ENCODE data around the gene AKAP13.

AKAP13 gene

GRCh38 chr15:85681386-85681785 lies 301.0 kb downstream of the AKAP13 start:
- no peak overlapping the region for H3K23ac ChIP-seq (ENCODE audit: low read depth, low read length, poor library complexity)
- DNase-seq (ENCODE audit: low spot score), result no peak
- H3K14ac ChIP-seq (ENCODE audit: low read length), result no peak overlapping the region
- H3K4me2 ChIP-seq (ENCODE audit: insufficient read depth, low read length, poor library complexity, severe bottlenecking), result no peak overlapping the region
- H2BK15ac ChIP-seq (ENCODE audit: low read length), result no peak overlapping the region
- no peaks in the 10 kb centered on the region for H3K79me1 ChIP-seq (ENCODE audit: low read depth, low read length)
- no peaks in the 10 kb centered on the region for H3K27me3 ChIP-seq (ENCODE audit: control insufficient read depth in 3 of 3, insufficient read depth in 3 of 3, low read depth in 1 of 3, low read length in 3 of 3)
- H3K18ac ChIP-seq (ENCODE audit: low read length), result no peak overlapping the region
- WGBS, 2 donors (ENCODE audit: extremely low coverage in 2 of 2, insufficient read length in 2 of 2, insufficient replicate concordance in 1 of 2), result no CpG with 5 or more reads among the region's 4 CpGs
- no peak overlapping the region for H3K9ac ChIP-seq (ENCODE audit: low read depth, low read length, poor library complexity)
- no peak overlapping the region for H3K4ac ChIP-seq (ENCODE audit: low read length)
- no peak overlapping the region for H4K8ac ChIP-seq (ENCODE audit: low read depth, low read length)
- no peak overlapping the region for H3K27ac ChIP-seq (replicated peaks; ENCODE audit: low read length)
- no peaks in the 10 kb centered on the region for H3K4me1 ChIP-seq (ENCODE audit: control insufficient read depth in 2 of 2, insufficient read depth in 1 of 2, low read depth in 1 of 2, low read length in 2 of 2)
- peaks cover 4 to 76% of the 10 kb centered on the region in 2 donors for H3K36me3 ChIP-seq (replicated peaks in 1 of 2; ENCODE audit: control insufficient read depth in 2 of 2, insufficient read depth in 2 of 2, low read length in 2 of 2)
- no peaks in the 10 kb centered on the region for H3K9me3 ChIP-seq (replicated peaks in 1 of 2; ENCODE audit: control insufficient read depth in 2 of 2, insufficient read depth in 1 of 2, low read depth in 1 of 2, low read length in 2 of 2)
- H2BK12ac ChIP-seq (ENCODE audit: low read length), result no peak overlapping the region
- H2AK5ac ChIP-seq (ENCODE audit: low read depth, low read length), result no peak overlapping the region
- H4K91ac ChIP-seq (ENCODE audit: low read depth, low read length, poor library complexity), result no peak overlapping the region
- no peak overlapping the region for H2BK120ac ChIP-seq (ENCODE audit: low read depth, low read length)
- H2BK5ac ChIP-seq (ENCODE audit: low read length), result no peak overlapping the region
- no peak overlapping the region for H2AFZ ChIP-seq (ENCODE audit: low read length)
- H3K4me3 ChIP-seq (ENCODE audit: low read length in 2 of 2), result no peak overlapping the region

- no peak overlapping the region for H2BK5ac ChIP-seq (ENCODE audit: low read length)
- no peak overlapping the region for H3K4ac ChIP-seq (ENCODE audit: low read length)
- H2BK12ac ChIP-seq (ENCODE audit: low read length), result no peak overlapping the region
- H3K79me1 ChIP-seq (ENCODE audit: low read depth, low read length), result no peaks in the 10 kb centered on the region
- no peak overlapping the region for H2BK120ac ChIP-seq (ENCODE audit: low read depth, low read length)
- no peak overlapping the region for H2AK5ac ChIP-seq (ENCODE audit: low read depth, low read length)
- H3K9me3 ChIP-seq (replicated peaks in 1 of 2; ENCODE audit: control insufficient read depth in 2 of 2, insufficient read depth in 1 of 2, low read depth in 1 of 2, low read length in 2 of 2), result no peaks in the 10 kb centered on the region
- H3K27ac ChIP-seq (replicated peaks; ENCODE audit: low read length), result no peak overlapping the region
- no peak overlapping the region for H3K18ac ChIP-seq (ENCODE audit: low read length)
- no peak overlapping the region for H3K4me3 ChIP-seq (ENCODE audit: low read length in 2 of 2)
- H3K4me2 ChIP-seq (ENCODE audit: insufficient read depth, low read length, poor library complexity, severe bottlenecking), result no peak overlapping the region
- no peak overlapping the region for H2BK15ac ChIP-seq (ENCODE audit: low read length)
- H4K91ac ChIP-seq (ENCODE audit: low read depth, low read length, poor library complexity), result no peak overlapping the region
- no peak overlapping the region for H4K8ac ChIP-seq (ENCODE audit: low read depth, low read length)
- H3K4me1 ChIP-seq (ENCODE audit: control insufficient read depth in 2 of 2, insufficient read depth in 1 of 2, low read depth in 1 of 2, low read length in 2 of 2), result peaks cover 0 to 7% of the 10 kb centered on the region in 2 donors
- H2AFZ ChIP-seq (ENCODE audit: low read length), result no peak overlapping the region
- peaks cover 4 to 69% of the 10 kb centered on the region in 2 donors for H3K36me3 ChIP-seq (replicated peaks in 1 of 2; ENCODE audit: control insufficient read depth in 2 of 2, insufficient read depth in 2 of 2, low read length in 2 of 2)
- no peak overlapping the region for H3K23ac ChIP-seq (ENCODE audit: low read depth, low read length, poor library complexity)
- H3K14ac ChIP-seq (ENCODE audit: low read length), result no peak overlapping the region
- no CpG with 5 or more reads among the region's 6 CpGs for WGBS, 2 donors (ENCODE audit: extremely low coverage in 2 of 2, insufficient read length in 2 of 2, insufficient replicate concordance in 1 of 2)
- H3K9ac ChIP-seq (ENCODE audit: low read depth, low read length, poor library complexity), result no peak overlapping the region
- no peaks in the 10 kb centered on the region for H3K27me3 ChIP-seq (ENCODE audit: control insufficient read depth in 3 of 3, insufficient read depth in 3 of 3, low read depth in 1 of 3, low read length in 3 of 3)
- DNase-seq (ENCODE audit: low spot score), result no peak
Measured at GRCh38 chr15:85684174-85684710, 303.8 kb downstream of the AKAP13 start.

- WGBS, 2 donors (ENCODE audit: extremely low coverage in 2 of 2, insufficient read length in 2 of 2, insufficient replicate concordance in 1 of 2), result no CpG with 5 or more reads among the region's 9 CpGs
- Histone ChIP-seq H3K36me3 (replicated peaks in 1 of 2; ENCODE audit: control insufficient read depth in 2 of 2, insufficient read depth in 2 of 2, low read length in 2 of 2) (peaks cover 4 to 63% of the 10 kb centered on the region in 2 donors), H3K27ac (replicated peaks; ENCODE audit: low read length) (no peak overlapping the region)
Measured at GRCh38 chr15:85685356-85685755, 305.0 kb downstream of the AKAP13 start.

GRCh38 chr15:85687329-85687728 lies 306.9 kb downstream of the AKAP13 start:
- no peak overlapping the region for H4K91ac ChIP-seq (ENCODE audit: low read depth, low read length, poor library complexity)
- H3K4ac ChIP-seq (ENCODE audit: low read length), result no peak overlapping the region
- WGBS, 2 donors (ENCODE audit: extremely low coverage in 2 of 2, insufficient read length in 2 of 2, insufficient replicate concordance in 1 of 2), result no CpG with 5 or more reads among the region's 2 CpGs
- no peak overlapping the region for H4K8ac ChIP-seq (ENCODE audit: low read depth, low read length)
- no peak overlapping the region for H3K27ac ChIP-seq (replicated peaks; ENCODE audit: low read length)
- no peak overlapping the region for H2BK15ac ChIP-seq (ENCODE audit: low read length)
- H2BK5ac ChIP-seq (ENCODE audit: low read length), result no peak overlapping the region
- H3K9me3 ChIP-seq (replicated peaks in 1 of 2; ENCODE audit: control insufficient read depth in 2 of 2, insufficient read depth in 1 of 2, low read depth in 1 of 2, low read length in 2 of 2), result no peaks in the 10 kb centered on the region
- no peak for DNase-seq (ENCODE audit: low spot score)
- peaks cover 4 to 60% of the 10 kb centered on the region in 2 donors for H3K36me3 ChIP-seq (replicated peaks in 1 of 2; ENCODE audit: control insufficient read depth in 2 of 2, insufficient read depth in 2 of 2, low read length in 2 of 2)
- no peak overlapping the region for H3K4me3 ChIP-seq (ENCODE audit: low read length in 2 of 2)
- H3K27me3 ChIP-seq (ENCODE audit: control insufficient read depth in 3 of 3, insufficient read depth in 3 of 3, low read depth in 1 of 3, low read length in 3 of 3), result no peaks in the 10 kb centered on the region
- no peak overlapping the region for H3K4me2 ChIP-seq (ENCODE audit: insufficient read depth, low read length, poor library complexity, severe bottlenecking)
- no peak overlapping the region for H3K14ac ChIP-seq (ENCODE audit: low read length)
- H2BK12ac ChIP-seq (ENCODE audit: low read length), result no peak overlapping the region
- no peak overlapping the region for H3K18ac ChIP-seq (ENCODE audit: low read length)
- no peak overlapping the region for H2BK120ac ChIP-seq (ENCODE audit: low read depth, low read length)
- peaks cover 10 to 22% of the 10 kb centered on the region in 2 donors for H3K4me1 ChIP-seq (ENCODE audit: control insufficient read depth in 2 of 2, insufficient read depth in 1 of 2, low read depth in 1 of 2, low read length in 2 of 2)
- H2AK5ac ChIP-seq (ENCODE audit: low read depth, low read length), result no peak overlapping the region
- no peak overlapping the region for H3K9ac ChIP-seq (ENCODE audit: low read depth, low read length, poor library complexity)
- no peaks in the 10 kb centered on the region for H3K79me1 ChIP-seq (ENCODE audit: low read depth, low read length)
- no peak overlapping the region for H2AFZ ChIP-seq (ENCODE audit: low read length)
- no peak overlapping the region for H3K23ac ChIP-seq (ENCODE audit: low read depth, low read length, poor library complexity)

More at GRCh38 chr15:85685356-85685755, 305.0 kb downstream of the AKAP13 start:
- H4K8ac ChIP-seq (ENCODE audit: low read depth, low read length), result no peak overlapping the region
- no peak for DNase-seq (ENCODE audit: low spot score)
- no peak overlapping the region for H2BK15ac ChIP-seq (ENCODE audit: low read length)
- no peak overlapping the region for H2BK12ac ChIP-seq (ENCODE audit: low read length)
- H3K9ac ChIP-seq (ENCODE audit: low read depth, low read length, poor library complexity), result peak overlapping the region; percentile 9
- H4K91ac ChIP-seq (ENCODE audit: low read depth, low read length, poor library complexity), result no peak overlapping the region
- H3K23ac ChIP-seq (ENCODE audit: low read depth, low read length, poor library complexity), result peak overlapping the region; percentile 11
- H3K4me2 ChIP-seq (ENCODE audit: insufficient read depth, low read length, poor library complexity, severe bottlenecking), result no peak overlapping the region
- H3K9me3 ChIP-seq (replicated peaks in 1 of 2; ENCODE audit: control insufficient read depth in 2 of 2, insufficient read depth in 1 of 2, low read depth in 1 of 2, low read length in 2 of 2), result no peaks in the 10 kb centered on the region
- no peak overlapping the region for H2AFZ ChIP-seq (ENCODE audit: low read length)
- no peaks in the 10 kb centered on the region for H3K79me1 ChIP-seq (ENCODE audit: low read depth, low read length)
- no peak overlapping the region for H3K4ac ChIP-seq (ENCODE audit: low read length)
- H3K4me3 ChIP-seq (ENCODE audit: low read length in 2 of 2), result no peak overlapping the region
- H3K27me3 ChIP-seq (ENCODE audit: control insufficient read depth in 3 of 3, insufficient read depth in 3 of 3, low read depth in 1 of 3, low read length in 3 of 3), result no peaks in the 10 kb centered on the region
- H2BK120ac ChIP-seq (ENCODE audit: low read depth, low read length), result no peak overlapping the region
- peak overlapping the region; percentile 59 for H3K18ac ChIP-seq (ENCODE audit: low read length)
- peaks cover 2 to 18% of the 10 kb centered on the region in 2 donors for H3K4me1 ChIP-seq (ENCODE audit: control insufficient read depth in 2 of 2, insufficient read depth in 1 of 2, low read depth in 1 of 2, low read length in 2 of 2)
- H2AK5ac ChIP-seq (ENCODE audit: low read depth, low read length), result no peak overlapping the region
- no peak overlapping the region for H3K14ac ChIP-seq (ENCODE audit: low read length)
- no peak overlapping the region for H2BK5ac ChIP-seq (ENCODE audit: low read length)

Measured in neuronal stem cell (in vitro differentiated cells).